GM12892 (cell line): ENCODE data around the gene FUT8.

Experiments used
- POLR2A ChIP-seq: IDR thresholded peaks from 2 replicates; pipeline ENCODE4 v1.6.1; 2011; ENCODE audit warnings: low read depth, low read length, control low read depth
- POLR2AphosphoS5 ChIP-seq: IDR thresholded peaks from 2 replicates; pipeline ENCODE4 v1.6.1; 2011; ENCODE audit warnings: low read depth, low read length, control low read depth
- TAF1 ChIP-seq: IDR thresholded peaks from 2 replicates; pipeline ENCODE4 v1.6.1; 2011; ENCODE audit warnings: low read depth, mild to moderate bottlenecking, control low read depth, low read length, borderline replicate concordance

- TF ChIP-seq POLR2AphosphoS5 (no peak), POLR2A (no peak), TAF1 (no peak)
Measured at GRCh38 chr14:65628664-65629063, 216.1 kb downstream of the FUT8 start.
